Common myeloid progenitor, CD34-positive (primary cell): ENCODE results near the gene LRRFIP2.

Experiments used
- CTCF ChIA-PET: fragments of 350-600 bp; sonication (Branson Sonifier 250); formaldehyde crosslinking; loops from one replicate; lab custom pipeline; 2021; ENCODE audit warnings: antibody characterized with exemption; lab: Charles Lee
- POLR2A ChIA-PET: fragments of 350-600 bp; sonication (Branson Sonifier 250); formaldehyde crosslinking; loops from one replicate; lab custom pipeline; 2021; ENCODE audit warnings: antibody characterized with exemption; lab: Charles Lee
- DNase-seq, 3 donors: peaks; one replicate each; pipeline versions ENCODE4 v3.0.0 to v3.0.0-alpha.2; 2013
- H3K27ac ChIP-seq, 2 experiments: 1 replicate in 1 of 2; 2 replicates in 1 of 2; pipeline ENCODE4 v1.7.0; 2013; ENCODE audit warnings: inconsistent platforms in 2 of 2, low read length in 2 of 2, mild to moderate bottlenecking in 2 of 2, low read depth in 1 of 2, moderate library complexity in 1 of 2; ENCODE audit not compliant: severe bottlenecking in 2 of 2, insufficient read depth in 1 of 2, poor library complexity in 1 of 2
- H3K27me3 ChIP-seq, 5 experiments: replicated peaks in 2 of 5; 1 replicate in 3 of 5; 2 replicates in 2 of 5; pipeline versions ENCODE4 v1.6.1 to v1.7.0; 2013; ENCODE audit warnings: low read length in 4 of 5, mild to moderate bottlenecking in 2 of 5, moderate library complexity in 2 of 5, inconsistent platforms in 1 of 5; ENCODE audit not compliant: insufficient read depth in 5 of 5, control insufficient read depth in 4 of 5
- H3K36me3 ChIP-seq, 4 experiments: 1 replicate in 2 of 4; 2 replicates in 2 of 4; pipeline versions ENCODE4 v1.6.1 to v1.7.0; 2013; ENCODE audit warnings: low read length in 3 of 4, control low read depth in 1 of 4, mild to moderate bottlenecking in 1 of 4; ENCODE audit not compliant: control insufficient read depth in 4 of 4, insufficient read depth in 4 of 4
- H3K4me1 ChIP-seq, 4 experiments: 1 replicate in 3 of 4; 2 replicates in 1 of 4; pipeline versions ENCODE4 v1.6.1 to v1.7.1; 2013; ENCODE audit warnings: low read length in 3 of 4, mild to moderate bottlenecking in 3 of 4, control low read depth in 1 of 4, inconsistent platforms in 1 of 4, moderate library complexity in 1 of 4; ENCODE audit not compliant: control insufficient read depth in 4 of 4, insufficient read depth in 4 of 4; ENCODE audit errors: control extremely low read depth in 1 of 4
- H3K4me3 ChIP-seq, 7 experiments: 1 replicate in 4 of 7; 2 replicates in 3 of 7; pipeline versions ENCODE4 v1.5.1 to v1.7.0; 2013; ENCODE audit warnings: mild to moderate bottlenecking in 7 of 7, low read length in 6 of 7, moderate library complexity in 6 of 7, inconsistent platforms in 2 of 7, low read depth in 2 of 7, control low read depth in 1 of 7; ENCODE audit not compliant: insufficient read depth in 4 of 7, control insufficient read depth in 1 of 7; ENCODE audit errors: extremely low read depth in 1 of 7
- H3K9me3 ChIP-seq, 5 experiments: 1 replicate in 4 of 5; 2 replicates in 1 of 5; pipeline versions ENCODE4 v1.6.1 to v1.7.1; 2013; ENCODE audit warnings: low read length in 4 of 5, mild to moderate bottlenecking in 2 of 5, inconsistent platforms in 1 of 5, low read depth in 1 of 5, moderate library complexity in 1 of 5; ENCODE audit not compliant: control insufficient read depth in 4 of 5, insufficient read depth in 2 of 5; ENCODE audit errors: control extremely low read depth in 1 of 5
- WGBS: methylation state at CpG from one replicate; pipeline ENCODE4 v1.1.5; 2013; ENCODE audit not compliant: insufficient coverage; 5-methylcytosine and 5-hydroxymethylcytosine counted together

Gene LRRFIP2

DNA sequence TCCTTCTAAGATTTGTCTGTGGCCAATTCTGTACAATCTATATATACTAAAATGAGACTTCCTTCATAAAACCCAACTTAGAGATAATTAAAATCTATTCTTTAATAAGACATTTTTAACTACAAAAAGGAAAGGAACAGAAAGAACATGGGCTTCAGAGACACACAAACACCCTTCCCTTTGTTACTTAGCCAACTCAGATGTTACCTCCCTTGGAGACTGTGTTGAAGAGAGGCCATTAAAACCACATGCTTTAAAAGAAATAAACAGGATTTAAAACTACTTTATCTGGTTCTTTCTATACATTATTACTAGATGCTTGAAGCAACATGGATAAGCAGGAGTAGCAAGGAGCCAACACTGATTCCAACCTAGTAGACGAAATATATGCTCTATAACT, 42.0 kb downstream of the LRRFIP2 start:
- H3K27me3 ChIP-seq: no peaks in the 10 kb centered on the region
- WGBS: no CpG with 5 or more reads among the region's 1 CpG
- no peak overlapping the region for H3K4me3 ChIP-seq
- peaks cover 0 to 3% (median 0%) of the 10 kb centered on the region in 5 experiments for H3K9me3 ChIP-seq
- ChIA-PET POLR2A (no interaction called here), CTCF (interaction anchor here (1.3 to 1.5 kb wide), 3 partner anchors 8 to 108 kb away, joined by 3 to 6 read pairs (median 3); no protein-coding TSS in a partner anchor)
- peaks cover 5 to 19% (median 10%) of the 10 kb centered on the region in 4 experiments for H3K4me1 ChIP-seq
- no peak for DNase-seq
- H3K36me3 ChIP-seq: peaks cover 0 to under 1% (median 0%) of the 10 kb centered on the region in 4 experiments
- no peak overlapping the region for H3K27ac ChIP-seq

DNA sequence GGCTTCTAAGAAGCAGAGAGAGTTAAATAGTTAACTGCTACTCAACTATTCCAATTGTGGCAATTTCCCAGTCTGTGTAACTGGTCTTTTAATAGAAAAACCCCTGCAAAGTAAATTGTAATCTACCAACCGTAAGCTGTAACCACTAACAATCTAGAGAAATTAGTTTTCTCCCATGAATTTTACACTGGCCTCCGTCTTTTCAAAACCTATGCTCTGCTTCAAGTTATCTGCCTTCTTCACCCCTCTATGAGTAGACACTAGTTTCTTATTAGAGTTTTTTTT, 42.6 kb downstream of the LRRFIP2 start:
- Histone ChIP-seq H3K27me3 (no peaks in the 10 kb centered on the region), H3K36me3 (peaks cover 0 to 2% (median 0%) of the 10 kb centered on the region in 4 experiments), H3K4me1 (peaks cover 5 to 19% (median 10%) of the 10 kb centered on the region in 4 experiments), H3K27ac (peak overlapping the region in 1 of 2 experiments; percentile 31), H3K9me3 (no peaks in the 10 kb centered on the region), H3K4me3 (no peak overlapping the region)
- 82% methylated on average over 1 of the region's 2 CpGs for WGBS
- no peak for DNase-seq
- ChIA-PET POLR2A (no interaction called here), CTCF (interaction anchor here (0.7 to 1.5 kb wide), 4 partner anchors 8 to 107 kb away, joined by 3 to 6 read pairs (median 3); no protein-coding TSS in a partner anchor)

DNA sequence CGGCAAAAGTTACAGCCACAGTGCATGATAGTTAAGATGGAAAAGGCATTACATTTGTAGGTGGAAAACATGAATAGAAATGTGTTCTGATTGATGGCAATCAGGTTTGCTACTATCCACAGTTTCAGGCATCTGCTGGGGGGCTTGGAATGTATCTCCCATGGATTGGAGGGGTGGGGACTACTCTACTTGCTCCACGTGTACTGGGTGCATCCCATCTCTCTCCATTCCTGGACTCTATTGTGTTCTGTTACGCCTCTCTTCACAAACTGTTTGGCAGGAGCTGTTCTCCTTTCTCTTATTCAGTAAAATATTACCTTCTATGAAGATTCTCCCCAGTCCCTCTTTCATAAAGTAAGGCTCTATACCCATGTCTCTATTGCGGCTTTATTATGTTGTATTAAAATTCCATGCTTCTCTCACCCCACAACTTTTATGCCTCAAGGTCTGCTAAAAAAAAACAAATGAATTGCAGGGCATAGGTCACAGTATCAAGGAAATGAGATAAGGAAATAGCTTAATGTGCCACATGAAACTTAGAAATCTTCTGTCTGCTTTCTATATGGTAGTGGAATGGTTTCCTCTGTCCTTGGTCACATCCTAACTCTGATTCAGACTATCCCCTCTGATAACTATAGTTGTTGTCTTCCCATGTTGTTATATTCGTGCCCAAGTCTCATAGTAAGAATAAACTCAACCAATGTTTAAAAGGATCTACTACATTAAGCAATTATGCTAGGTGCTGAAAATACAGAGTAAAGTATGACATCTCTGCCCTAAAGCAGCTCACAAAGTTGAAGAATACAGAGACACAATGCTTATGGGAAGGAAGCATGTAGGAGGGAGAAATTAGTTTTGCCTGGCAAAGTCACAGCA, 43.2 kb downstream of the LRRFIP2 start:
- ChIA-PET POLR2A (no interaction called here), CTCF (interaction anchor here (0.7 to 1.5 kb wide), 5 partner anchors 9 to 107 kb away, joined by 3 to 6 read pairs (median 3); no protein-coding TSS in a partner anchor)
- no peak for DNase-seq
- WGBS: 95% methylated on average over 2 of the region's 5 CpGs
- Histone ChIP-seq H3K4me1 (peaks cover 5 to 19% (median 10%) of the 10 kb centered on the region in 4 experiments), H3K27me3 (no peaks in the 10 kb centered on the region), H3K9me3 (no peaks in the 10 kb centered on the region), H3K36me3 (peaks cover 0 to 2% (median 0%) of the 10 kb centered on the region in 4 experiments), H3K27ac (peak overlapping the region in 1 of 2 experiments; percentile 31), H3K4me3 (no peak overlapping the region)

DNA sequence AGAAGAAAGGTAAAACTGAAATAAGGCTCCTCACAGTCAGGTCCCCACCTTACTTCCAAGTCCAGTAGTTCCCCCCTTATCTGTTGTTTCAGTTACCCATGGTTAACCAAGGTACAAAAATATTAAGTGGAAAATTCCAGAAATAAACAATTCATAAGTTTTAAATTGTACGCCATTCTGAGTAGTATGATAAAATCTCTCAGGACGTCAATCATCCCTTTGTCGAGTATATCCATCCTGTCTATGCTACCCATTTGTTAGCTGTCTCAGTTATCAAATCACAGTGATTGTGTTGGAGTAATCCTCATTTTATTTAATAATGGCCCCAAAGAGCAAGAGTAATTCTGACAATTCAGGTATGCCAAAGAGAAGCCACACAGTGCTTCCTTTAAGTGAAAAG, 43.9 kb downstream of the LRRFIP2 start:
- Histone ChIP-seq H3K36me3 (peaks cover 0 to 2% (median 0%) of the 10 kb centered on the region in 4 experiments), H3K27me3 (no peaks in the 10 kb centered on the region), H3K4me3 (no peak overlapping the region), H3K9me3 (no peaks in the 10 kb centered on the region), H3K4me1 (peaks cover 7 to 21% (median 12%) of the 10 kb centered on the region in 4 experiments), H3K27ac (no peak overlapping the region)
- CTCF ChIA-PET: interaction anchor here (0.6 to 1.1 kb wide), 3 partner anchors 11 to 39 kb away, joined by 3 read pairs; no protein-coding TSS in a partner anchor
- DNase-seq: no peak
- POLR2A ChIA-PET: no interaction called here
- WGBS: no CpG with 5 or more reads among the region's 3 CpGs

DNA sequence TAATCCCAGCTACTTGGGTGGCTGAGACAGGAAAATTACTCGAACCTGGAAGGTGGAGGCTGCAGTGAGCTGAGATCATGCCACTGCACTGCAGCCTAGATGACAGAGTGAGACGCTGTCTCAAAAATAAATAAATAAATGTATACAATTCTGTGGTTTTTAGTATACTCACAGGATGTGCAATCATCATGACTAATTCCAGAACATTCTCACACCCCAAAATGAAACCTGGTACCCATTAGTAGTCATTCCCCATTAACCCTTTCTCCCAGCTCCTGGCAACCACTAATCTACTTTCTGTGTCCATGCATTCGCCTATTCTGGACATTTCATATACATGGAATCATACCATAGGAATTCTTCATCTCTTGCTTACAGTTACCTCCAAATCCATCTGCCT, 44.5 kb downstream of the LRRFIP2 start:
- peaks cover 8 to 24% (median 14%) of the 10 kb centered on the region in 4 experiments for H3K4me1 ChIP-seq
- H3K36me3 ChIP-seq: peaks cover 0 to 2% (median 0%) of the 10 kb centered on the region in 4 experiments
- ChIA-PET POLR2A (no interaction called here), CTCF (interaction anchor here (0.6 kb wide), 2 partner anchors 11 to 39 kb away, joined by 3 read pairs; no protein-coding TSS in a partner anchor)
- WGBS: 94% methylated on average over 2 of the region's 3 CpGs
- H3K4me3 ChIP-seq: no peak overlapping the region
- H3K27me3 ChIP-seq: no peaks in the 10 kb centered on the region
- no peak overlapping the region for H3K27ac ChIP-seq
- DNase-seq: no peak
- H3K9me3 ChIP-seq: no peaks in the 10 kb centered on the region

DNA sequence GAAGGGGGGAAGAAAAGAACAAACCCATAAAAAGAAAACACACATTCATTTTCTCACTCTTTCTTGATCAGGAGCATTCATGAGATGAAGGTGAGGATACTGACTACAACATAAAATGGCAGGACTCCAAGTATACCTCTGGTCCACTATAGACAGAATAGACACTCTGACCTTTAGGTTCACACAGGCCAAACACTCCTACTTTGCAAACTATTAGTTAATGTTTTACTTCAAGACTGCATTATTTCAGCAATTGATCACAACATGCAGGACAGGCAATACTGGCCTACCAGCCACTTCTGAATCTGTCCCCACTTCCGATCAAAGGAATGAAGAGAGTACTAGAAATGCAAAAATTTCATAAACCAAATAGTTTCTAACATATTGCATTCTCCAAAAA, 47.0 kb downstream of the LRRFIP2 start:
- H3K27me3 ChIP-seq: no peaks in the 10 kb centered on the region
- no peak for DNase-seq
- H3K36me3 ChIP-seq: peaks cover 0 to 3% (median 1%) of the 10 kb centered on the region in 4 experiments
- POLR2A ChIA-PET: no interaction called here
- no peak overlapping the region for H3K27ac ChIP-seq
- WGBS: 100% methylated on average over 1 of the region's 1 CpG
- no peak overlapping the region for H3K4me3 ChIP-seq
- CTCF ChIA-PET: interaction anchor here (1.0 to 1.4 kb wide), 2 partner anchors 9 to 17 kb away, joined by 3 read pairs; no protein-coding TSS in a partner anchor
- no peaks in the 10 kb centered on the region for H3K9me3 ChIP-seq
- peaks cover 8 to 24% (median 13%) of the 10 kb centered on the region in 4 experiments for H3K4me1 ChIP-seq

DNA sequence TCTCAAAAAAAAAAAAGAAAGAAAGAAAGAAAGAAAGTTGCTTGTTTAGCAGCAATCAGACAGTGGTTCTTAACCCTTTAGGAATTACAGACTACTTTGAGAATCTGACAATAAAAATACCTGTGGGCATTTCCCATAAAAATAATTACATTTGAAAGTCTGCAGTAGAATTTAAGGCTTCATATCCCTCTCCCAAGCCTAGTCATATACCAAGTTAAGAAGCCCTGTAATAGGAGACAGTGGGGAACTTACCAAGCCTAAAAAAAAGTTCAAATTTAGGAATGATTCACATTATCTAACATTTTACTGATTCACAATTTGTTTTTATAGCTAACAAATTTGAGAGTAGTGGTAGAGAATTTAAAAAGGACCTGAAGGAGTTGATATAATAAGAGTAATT, 47.5 kb downstream of the LRRFIP2 start:
- CTCF ChIA-PET: no interaction called here
- Histone ChIP-seq H3K9me3 (peaks cover 0 to 1% (median 0%) of the 10 kb centered on the region in 5 experiments), H3K36me3 (peaks cover 0 to 5% (median 2%) of the 10 kb centered on the region in 4 experiments), H3K27ac (no peak overlapping the region), H3K27me3 (no peaks in the 10 kb centered on the region), H3K4me3 (no peak overlapping the region), H3K4me1 (peaks cover 8 to 22% (median 11%) of the 10 kb centered on the region in 4 experiments)
- POLR2A ChIA-PET: no interaction called here
- DNase-seq: no peak
